CD14-positive monocyte (primary cell): ENCODE results near the gene TPSG1. TPM values are rescaled to one million over a fixed set of nuclear protein-coding genes. Genes with fewer than 3 reads are reported as not detected.

ENCODE experiments used
- DNase-seq, 3 donors: peaks; one replicate each; pipeline ENCODE4 v3.0.0-alpha.2; 2011 to 2022
- H2AFZ ChIP-seq: 2 replicates; pipeline ENCODE4 v1.6.0; 2012; ENCODE audit warnings: mild to moderate bottlenecking, low read depth, low read length, inconsistent platforms; ENCODE audit not compliant: insufficient read depth, poor library complexity, severe bottlenecking
- H3K27ac ChIP-seq, 2 donors: 1 replicate in 1 of 2; 2 replicates in 1 of 2; pipeline ENCODE4 v1.5.1; 2012 to 2013; ENCODE audit warnings: low read length in 2 of 2, control low read depth in 1 of 2, inconsistent platforms in 1 of 2, low read depth in 1 of 2, mild to moderate bottlenecking in 1 of 2
- H3K27me3 ChIP-seq, 2 donors: one replicate each; pipeline versions ENCODE4 v1.6.0 to v1.6.1; 2011 to 2013; ENCODE audit warnings: low read length in 2 of 2; ENCODE audit not compliant: control insufficient read depth in 2 of 2, insufficient read depth in 2 of 2
- H3K36me3 ChIP-seq, 2 donors: replicated peaks in 1 of 2; 1 replicate in 1 of 2; 2 replicates in 1 of 2; pipeline versions ENCODE4 v1.5.1 to v1.6.1; 2012 to 2013; ENCODE audit warnings: low read length in 2 of 2, control low read depth in 1 of 2, inconsistent platforms in 1 of 2, mild to moderate bottlenecking in 1 of 2; ENCODE audit not compliant: insufficient read depth in 2 of 2, control insufficient read depth in 1 of 2
- H3K4me1 ChIP-seq, 2 donors: 1 replicate in 1 of 2; 2 replicates in 1 of 2; pipeline versions ENCODE4 v1.5.1 to v1.6.1; 2012 to 2013; ENCODE audit warnings: low read length in 2 of 2, control low read depth in 1 of 2, inconsistent platforms in 1 of 2, mild to moderate bottlenecking in 1 of 2, moderate library complexity in 1 of 2; ENCODE audit not compliant: insufficient read depth in 2 of 2, control insufficient read depth in 1 of 2
- H3K4me2 ChIP-seq: replicated peaks from 2 replicates; pipeline ENCODE3; 2012; ENCODE audit warnings: low read length, moderate library complexity, mild to moderate bottlenecking; ENCODE audit not compliant: poor library complexity, severe bottlenecking; ENCODE audit errors: extremely low read depth
- H3K4me3 ChIP-seq, 3 experiments: fragments of 200-600 bp in 1 of 3; sonication (generic) in 1 of 3; replicated peaks in 1 of 3; 1 replicate in 2 of 3; 2 replicates in 1 of 3; pipeline ENCODE4 v1.5.1; 2011 to 2013; ENCODE audit warnings: low read length in 3 of 3, mild to moderate bottlenecking in 3 of 3, control low read depth in 2 of 3, low read depth in 2 of 3, inconsistent platforms in 1 of 3, moderate library complexity in 1 of 3
- H3K79me2 ChIP-seq: 2 replicates; pipeline ENCODE4 v1.6.0; 2012; ENCODE audit warnings: mild to moderate bottlenecking, control low read depth, inconsistent platforms, low read length, moderate library complexity; ENCODE audit not compliant: insufficient read depth
- H3K9ac ChIP-seq: 2 replicates; pipeline ENCODE4 v1.6.0; 2017; ENCODE audit warnings: low read length, mild to moderate bottlenecking; ENCODE audit not compliant: insufficient read depth, poor library complexity, severe bottlenecking
- H3K9me3 ChIP-seq, 2 donors: replicated peaks in 1 of 2; 1 replicate in 1 of 2; 2 replicates in 1 of 2; pipeline versions ENCODE4 v1.5.1 to v1.6.1; 2012 to 2013; ENCODE audit warnings: low read length in 2 of 2, control low read depth in 1 of 2; ENCODE audit not compliant: control insufficient read depth in 1 of 2, insufficient read depth in 1 of 2
- H4K20me1 ChIP-seq: 2 replicates; pipeline ENCODE4 v1.6.0; 2012; ENCODE audit warnings: mild to moderate bottlenecking, low read length, control low read depth, moderate library complexity; ENCODE audit not compliant: insufficient read depth
- H3K27ac Mint-ChIP-seq, 7 donors: one replicate each; pipeline ENCODE4 v1.8.0; 2020; ENCODE audit warnings: mild to moderate bottlenecking in 7 of 7, mixed read lengths in 7 of 7, moderate library complexity in 6 of 7, inconsistent platforms in 2 of 7
- H3K27me3 Mint-ChIP-seq, 3 donors: one replicate each; pipeline ENCODE4 v1.8.0; 2021 to 2022; ENCODE audit warnings: low read depth in 3 of 3, mild to moderate bottlenecking in 3 of 3, mixed read lengths in 3 of 3, moderate library complexity in 3 of 3, inconsistent platforms in 1 of 3
- H3K36me3 Mint-ChIP-seq, 2 donors: one replicate each; pipeline ENCODE4 v1.8.0; 2020; ENCODE audit warnings: mixed read lengths in 2 of 2, inconsistent platforms in 1 of 2, mild to moderate bottlenecking in 1 of 2
- H3K4me1 Mint-ChIP-seq: one replicate; pipeline ENCODE4 v1.8.0; 2020; ENCODE audit warnings: mild to moderate bottlenecking, mixed read lengths
- H3K4me3 Mint-ChIP-seq, 2 donors: one replicate each; pipeline ENCODE4 v1.8.0; 2020; ENCODE audit warnings: mild to moderate bottlenecking in 2 of 2, mixed read lengths in 2 of 2, moderate library complexity in 1 of 2
- H3K9me3 Mint-ChIP-seq, 7 donors: one replicate each; pipeline ENCODE4 v1.8.0; 2020 to 2022; ENCODE audit warnings: mixed read lengths in 7 of 7, mild to moderate bottlenecking in 6 of 7, moderate library complexity in 6 of 7, inconsistent platforms in 2 of 7
- CTCF ChIP-seq: fragments of 200-600 bp; IDR thresholded peaks from one replicate; pipeline ENCODE4 v1.8.0; 2022; ENCODE audit warnings: antibody characterized with exemption, mild to moderate bottlenecking
- WGBS: methylation state at CpG from one replicate; pipeline ENCODE4 v1.1.5; 2013; ENCODE audit warnings: missing lambda C conversion rate; ENCODE audit not compliant: insufficient coverage; 5-methylcytosine and 5-hydroxymethylcytosine counted together
- intact Hi-C, 2 donors: fragments of 100-400 bp; cut with micrococcal nuclease; formaldehyde crosslinking; loops; one replicate each; pipeline versions ENCODE4 v1.15.0 to v1.15.1; 2023
- polyA plus RNA-seq, 3 donors: library from polyadenylated mRNA; depleted of rRNA in 1 of 3; unstranded in 2 of 3; stranded (reverse) in 1 of 3; fragments of 300-500 nt in 2 of 3; fragments of >200 nt in 1 of 3; fragmentation: Illumina TruSeq in 2 of 3; gene quantifications; 1 replicate in 2 of 3; 2 replicates in 1 of 3; pipeline ENCODE4 v1.2.3, GENCODE V29; 2012 to 2021

Gene TPSG1
- polyA plus RNA-seq, 3 donors = not detected

GRCh38 chr16:1213231-1213630 is 11.8 kb downstream of the TPSG1 start:
- H3K4me1 Mint-ChIP-seq = no peaks in the 10 kb centered on the region
- intact Hi-C loops = loop anchor here in 1 of 2 donors (10.0 kb wide), 1 partner anchor 52 kb away; no protein-coding TSS in a partner anchor
- Histone ChIP-seq H3K4me2 (no peak overlapping the region), H4K20me1 (no peaks in the 10 kb centered on the region), H3K9ac (no peak overlapping the region), H3K79me2 (no peaks in the 10 kb centered on the region), H3K9me3 (no peaks in the 10 kb centered on the region), H3K36me3 (no peaks in the 10 kb centered on the region), H3K4me1 (no peaks in the 10 kb centered on the region), H3K27me3 (no peaks in the 10 kb centered on the region), H3K27ac (no peak overlapping the region), H2AFZ (no peak overlapping the region), H3K4me3 (no peak overlapping the region)
- no peak overlapping the region for H3K4me3 Mint-ChIP-seq
- TF ChIP-seq CTCF = no peak
- H3K27ac Mint-ChIP-seq = no peak overlapping the region
- peaks cover 0 to 4% (median 0%) of the 10 kb centered on the region in 3 donors for H3K27me3 Mint-ChIP-seq
- H3K9me3 Mint-ChIP-seq = peaks cover 0 to 3% (median 0%) of the 10 kb centered on the region in 7 donors
- 100% methylated on average over 1 of the region's 8 CpGs for WGBS
- no peaks in the 10 kb centered on the region for H3K36me3 Mint-ChIP-seq
- DNase-seq = no peak

GRCh38 chr16:1212616-1213194 is 12.4 kb downstream of the TPSG1 start:
- no peak for TF ChIP-seq CTCF

More at GRCh38 chr16:1212616-1213194, 12.4 kb downstream of the TPSG1 start:
- Mint-ChIP-seq H3K9me3 (peaks cover 0 to 3% (median 0%) of the 10 kb centered on the region in 7 donors), H3K4me1 (no peaks in the 10 kb centered on the region), H3K36me3 (no peaks in the 10 kb centered on the region), H3K4me3 (no peak overlapping the region), H3K27me3 (peaks cover 0 to 4% (median 0%) of the 10 kb centered on the region in 3 donors), H3K27ac (no peak overlapping the region)
- H3K4me2 ChIP-seq = no peak overlapping the region
- no peaks in the 10 kb centered on the region for H3K9me3 ChIP-seq
- H3K4me3 ChIP-seq = no peak overlapping the region
- no peak for DNase-seq
- intact Hi-C loops = loop anchor here in 1 of 2 donors (10.0 kb wide), 1 partner anchor 52 kb away; no protein-coding TSS in a partner anchor
- H3K27me3 ChIP-seq = no peaks in the 10 kb centered on the region
- no peaks in the 10 kb centered on the region for H3K4me1 ChIP-seq
- H2AFZ ChIP-seq = no peak overlapping the region
- no peaks in the 10 kb centered on the region for H4K20me1 ChIP-seq
- no peaks in the 10 kb centered on the region for H3K36me3 ChIP-seq
- H3K9ac ChIP-seq = no peak overlapping the region
- no peak overlapping the region for H3K27ac ChIP-seq
- 94% methylated on average over 40 of the region's 40 CpGs for WGBS
- H3K79me2 ChIP-seq = no peaks in the 10 kb centered on the region
